Erythroblast (primary cell): ENCODE results near the gene KLHL22.
"Not testable (repeated sequence)": the region's sequence is repeated elsewhere in the genome, so short reads cannot be mapped to it uniquely, and the experiment has no call there.

Experiments used
- DNase-seq, 2 experiments: peaks; one replicate each; lab custom pipeline; 2025; lab: John Stamatoyannopoulos, UW
- GATA1 ChIP-seq: IDR thresholded peaks from 2 replicates; pipeline ENCODE4 v1.6.1; 2011; ENCODE audit warnings: low read depth, mild to moderate bottlenecking, control low read depth, low read length, moderate library complexity
- POLR2A ChIP-seq: IDR thresholded peaks from 2 replicates; pipeline ENCODE4 v1.6.1; 2011; ENCODE audit warnings: mild to moderate bottlenecking, low read length

Gene KLHL22

GRCh38 chr22:20498913-20499312 lies 3.3 kb upstream of the KLHL22 start:
- TF ChIP-seq GATA1: no peak
- no peak for TF ChIP-seq POLR2A
- no peak for DNase-seq

GRCh38 chr22:20497426-20497825 lies 1.8 kb upstream of the KLHL22 start:
- DNase-seq: no peak
- no peak for TF ChIP-seq GATA1
- TF ChIP-seq POLR2A: no peak

GRCh38 chr22:20495861-20496681 lies 476 bp upstream of the KLHL22 start:
- TF ChIP-seq POLR2A (peak; percentile 64), GATA1 (no peak)
- DNase-seq: peak; percentile 93 to 96

- no peak for TF ChIP-seq GATA1
- TF ChIP-seq POLR2A: no peak
- no peak for DNase-seq
Measured at GRCh38 chr22:20491346-20491745, 4.2 kb downstream of the KLHL22 start.

GRCh38 chr22:20490941-20491307 lies 4.7 kb downstream of the KLHL22 start:
- no peak for TF ChIP-seq POLR2A
- no peak for TF ChIP-seq GATA1
- no peak for DNase-seq

GRCh38 chr22:20490183-20490940 lies 5.2 kb downstream of the KLHL22 start:
- TF ChIP-seq GATA1: no peak
- no peak for TF ChIP-seq POLR2A
- no peak for DNase-seq

- no peak for DNase-seq
- no peak for TF ChIP-seq POLR2A
- no peak for TF ChIP-seq GATA1
Measured at GRCh38 chr22:20488946-20489345, 6.6 kb downstream of the KLHL22 start.

GRCh38 chr22:20487715-20488114 lies 7.9 kb downstream of the KLHL22 start:
- TF ChIP-seq GATA1: no peak
- DNase-seq: no peak

GRCh38 chr22:20486229-20486628 lies 9.4 kb downstream of the KLHL22 start:
- DNase-seq: no peak
- TF ChIP-seq GATA1 (no peak), POLR2A (no peak)

GRCh38 chr22:20484948-20485683 lies 10.5 kb downstream of the KLHL22 start:
- TF ChIP-seq GATA1 (no peak), POLR2A (no peak)
- no peak for DNase-seq

GRCh38 chr22:20483771-20484170 lies 11.8 kb downstream of the KLHL22 start:
- DNase-seq: no peak
- TF ChIP-seq POLR2A: no peak
- TF ChIP-seq GATA1: no peak

- not testable (repeated sequence) for DNase-seq
Measured at GRCh38 chr22:20483143-20483506, 12.5 kb downstream of the KLHL22 start.

- DNase-seq: no peak
- TF ChIP-seq GATA1 (no peak), POLR2A (no peak)
Measured at GRCh38 chr22:20479612-20480196, 15.9 kb downstream of the KLHL22 start.

- not testable (repeated sequence) for DNase-seq
Measured at GRCh38 chr22:20478059-20478458, 17.5 kb downstream of the KLHL22 start.

- not testable (repeated sequence) for DNase-seq
Measured at GRCh38 chr22:20475569-20475968, 20.0 kb downstream of the KLHL22 start.
